DOHH2 (cell line): ENCODE results near the gene REC8.

Experiments used
- H3F3A ChIP-seq: fragments of 200-600 bp; sonication (generic), shearing (Covaris generic); 2 replicates; pipeline ENCODE4 v1.6.0; 2016; ENCODE audit warnings: antibody characterized with exemption, mild to moderate bottlenecking; ENCODE audit not compliant: control insufficient read depth, insufficient read depth
- H3K27ac ChIP-seq: fragments of 200-600 bp; sonication (generic); 2 replicates; pipeline ENCODE4 v1.5.1; 2014; ENCODE audit warnings: low read depth, mild to moderate bottlenecking, low read length, moderate library complexity
- H3K27me3 ChIP-seq: fragments of 200-600 bp; sonication (generic); 2 replicates; pipeline ENCODE4 v1.6.1; 2014; ENCODE audit warnings: mild to moderate bottlenecking, low read length, mixed read lengths; ENCODE audit not compliant: control insufficient read depth
- H3K36me3 ChIP-seq: fragments of 200-600 bp; sonication (generic); 2 replicates; pipeline ENCODE4 v1.6.1; 2014; ENCODE audit warnings: mild to moderate bottlenecking, low read length, moderate library complexity, mixed read lengths; ENCODE audit not compliant: control insufficient read depth
- H3K4me1 ChIP-seq: fragments of 200-600 bp; sonication (generic); 2 replicates; pipeline ENCODE4 v1.6.1; 2014; ENCODE audit warnings: mild to moderate bottlenecking, low read length, mixed read lengths; ENCODE audit not compliant: control insufficient read depth
- H3K4me2 ChIP-seq: fragments of 200-600 bp; sonication (generic); 2 replicates; pipeline ENCODE4 v1.6.0; 2014; ENCODE audit warnings: mild to moderate bottlenecking, low read length, moderate library complexity
- H3K4me3 ChIP-seq: fragments of 200-600 bp; sonication (generic); 2 replicates; pipeline ENCODE4 v1.5.1; 2014; ENCODE audit warnings: mild to moderate bottlenecking, low read length, mixed read lengths
- H3K79me2 ChIP-seq: fragments of 200-600 bp; sonication (generic); 2 replicates; pipeline ENCODE4 v1.6.1; 2014; ENCODE audit warnings: mild to moderate bottlenecking, low read length, mixed read lengths; ENCODE audit not compliant: control insufficient read depth
- H3K9me2 ChIP-seq: fragments of 200-600 bp; sonication (generic); replicated peaks from 2 replicates; pipeline ENCODE4 v1.6.1; 2014; ENCODE audit warnings: mild to moderate bottlenecking, low read length, mixed read lengths; ENCODE audit not compliant: control insufficient read depth
- H3K9me3 ChIP-seq: fragments of 200-600 bp; sonication (generic); 2 replicates; pipeline ENCODE4 v1.6.1; 2014; ENCODE audit warnings: antibody characterized with exemption, low read length, mixed read lengths; ENCODE audit not compliant: control insufficient read depth, insufficient read depth
- H4K20me1 ChIP-seq: fragments of 200-600 bp; sonication (generic); 2 replicates; pipeline ENCODE4 v1.6.0; 2014; ENCODE audit warnings: low read depth, mild to moderate bottlenecking, antibody characterized with exemption, low read length, moderate library complexity; ENCODE audit not compliant: control insufficient read depth, insufficient read depth
- EZH2phosphoT487 ChIP-seq: fragments of 200-600 bp; sonication (generic); IDR thresholded peaks from 2 replicates; pipeline ENCODE4 v1.6.1; 2017; ENCODE audit warnings: borderline replicate concordance, mild to moderate bottlenecking, antibody characterized with exemption, low read length, moderate library complexity, mixed read lengths
- TF ChIP-seq, protein P1 (sequence below): fragments of 200-600 bp; sonication (generic); IDR thresholded peaks from one replicate; pipeline ENCODE4 v1.5.1; 2014; ENCODE audit warnings: antibody characterized with exemption, mild to moderate bottlenecking, low read depth, low read length; ENCODE audit not compliant: poor library complexity, severe bottlenecking

REC8 gene

DNA sequence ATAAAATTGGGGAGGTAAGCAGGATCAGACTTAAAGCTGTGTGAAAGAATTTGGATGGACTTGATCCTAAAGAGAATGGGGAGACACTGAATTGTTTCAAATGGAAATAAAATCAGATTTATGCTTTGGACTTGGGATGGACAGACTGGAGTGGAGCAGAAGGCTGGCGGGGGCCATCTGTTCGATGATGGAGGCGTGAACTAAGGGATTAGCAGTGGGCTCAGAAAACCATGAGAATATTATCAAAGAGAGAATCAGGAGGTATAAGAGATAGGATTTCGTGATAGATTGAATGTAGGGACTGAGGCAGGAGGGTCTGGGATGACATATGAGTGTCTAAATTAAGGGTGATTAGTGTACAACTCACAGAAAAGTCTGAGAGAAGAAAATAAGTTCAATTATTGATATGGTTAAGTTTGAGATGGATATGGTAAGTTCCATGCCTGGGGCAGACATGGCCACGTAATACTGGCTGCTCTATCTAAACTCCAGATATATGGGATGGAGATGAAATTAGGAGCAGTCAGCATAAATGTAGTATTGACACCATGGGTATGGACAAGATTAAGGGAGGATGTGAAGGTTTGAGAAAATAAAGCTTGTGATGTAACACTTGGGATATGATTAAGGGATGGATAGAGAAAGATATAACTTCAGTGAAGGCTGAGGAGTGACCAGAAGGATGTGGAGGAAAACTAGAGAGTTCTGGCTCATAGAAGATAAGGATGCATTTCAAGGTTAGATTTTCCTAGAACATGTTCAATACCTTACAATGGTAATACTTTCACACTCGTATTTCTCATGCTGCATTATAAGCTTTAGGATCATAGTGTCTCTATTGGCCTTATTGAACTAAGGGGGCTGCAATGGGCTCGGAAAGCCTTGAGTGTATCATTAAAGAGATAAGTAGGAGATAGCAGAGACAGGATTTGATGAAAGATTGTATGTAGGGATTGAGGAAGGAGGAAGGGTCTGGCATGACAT lies 32.6 kb downstream of the REC8 start:
- no peaks in the 10 kb centered on the region for H3K27me3 ChIP-seq

GRCh38 chr14:24206260-24207103 lies 34.6 kb downstream of the REC8 start:
- no peaks in the 10 kb centered on the region for H3K4me1 ChIP-seq
- no peaks in the 10 kb centered on the region for H4K20me1 ChIP-seq
- H3K9me3 ChIP-seq: peaks cover 7% of the 10 kb centered on the region; the same call in 1 of the 2 replicates
- 0 out of 2 replicates have a peak, but pooled peaks cover 6% of the 10 kb centered on the region for H3F3A ChIP-seq
- H3K4me2 ChIP-seq: no peak overlapping the region
- H3K27ac ChIP-seq: no peak overlapping the region
- H3K4me3 ChIP-seq: no peak overlapping the region
- H3K36me3 ChIP-seq: peaks cover 85% of the 10 kb centered on the region
- no peaks in the 10 kb centered on the region for H3K9me2 ChIP-seq
- TF ChIP-seq EZH2phosphoT487: no peak
- TF ChIP-seq, protein P1, sequence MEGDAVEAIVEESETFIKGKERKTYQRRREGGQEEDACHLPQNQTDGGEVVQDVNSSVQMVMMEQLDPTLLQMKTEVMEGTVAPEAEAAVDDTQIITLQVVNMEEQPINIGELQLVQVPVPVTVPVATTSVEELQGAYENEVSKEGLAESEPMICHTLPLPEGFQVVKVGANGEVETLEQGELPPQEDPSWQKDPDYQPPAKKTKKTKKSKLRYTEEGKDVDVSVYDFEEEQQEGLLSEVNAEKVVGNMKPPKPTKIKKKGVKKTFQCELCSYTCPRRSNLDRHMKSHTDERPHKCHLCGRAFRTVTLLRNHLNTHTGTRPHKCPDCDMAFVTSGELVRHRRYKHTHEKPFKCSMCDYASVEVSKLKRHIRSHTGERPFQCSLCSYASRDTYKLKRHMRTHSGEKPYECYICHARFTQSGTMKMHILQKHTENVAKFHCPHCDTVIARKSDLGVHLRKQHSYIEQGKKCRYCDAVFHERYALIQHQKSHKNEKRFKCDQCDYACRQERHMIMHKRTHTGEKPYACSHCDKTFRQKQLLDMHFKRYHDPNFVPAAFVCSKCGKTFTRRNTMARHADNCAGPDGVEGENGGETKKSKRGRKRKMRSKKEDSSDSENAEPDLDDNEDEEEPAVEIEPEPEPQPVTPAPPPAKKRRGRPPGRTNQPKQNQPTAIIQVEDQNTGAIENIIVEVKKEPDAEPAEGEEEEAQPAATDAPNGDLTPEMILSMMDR: no peak
- H3K27me3 ChIP-seq: no peaks in the 10 kb centered on the region
- H3K79me2 ChIP-seq: peaks cover 11% of the 10 kb centered on the region

More for the DNA sequence above, 32.6 kb downstream of the REC8 start:
- Histone ChIP-seq H3K4me3 (no peak overlapping the region), H3F3A (0 out of 2 replicates have a peak, but pooled peaks cover 6% of the 10 kb centered on the region), H3K9me3 (peaks cover 8% of the 10 kb centered on the region; the same call in 1 of the 2 replicates), H3K4me1 (no peaks in the 10 kb centered on the region), H3K36me3 (peaks cover 75% of the 10 kb centered on the region), H3K79me2 (peaks cover 6% of the 10 kb centered on the region; the same call in 1 of the 2 replicates), H3K9me2 (no peaks in the 10 kb centered on the region), H4K20me1 (no peaks in the 10 kb centered on the region), H3K4me2 (no peak overlapping the region), H3K27ac (no peak overlapping the region)
- TF ChIP-seq EZH2phosphoT487: no peak
- TF ChIP-seq, protein P1: no peak

DNA sequence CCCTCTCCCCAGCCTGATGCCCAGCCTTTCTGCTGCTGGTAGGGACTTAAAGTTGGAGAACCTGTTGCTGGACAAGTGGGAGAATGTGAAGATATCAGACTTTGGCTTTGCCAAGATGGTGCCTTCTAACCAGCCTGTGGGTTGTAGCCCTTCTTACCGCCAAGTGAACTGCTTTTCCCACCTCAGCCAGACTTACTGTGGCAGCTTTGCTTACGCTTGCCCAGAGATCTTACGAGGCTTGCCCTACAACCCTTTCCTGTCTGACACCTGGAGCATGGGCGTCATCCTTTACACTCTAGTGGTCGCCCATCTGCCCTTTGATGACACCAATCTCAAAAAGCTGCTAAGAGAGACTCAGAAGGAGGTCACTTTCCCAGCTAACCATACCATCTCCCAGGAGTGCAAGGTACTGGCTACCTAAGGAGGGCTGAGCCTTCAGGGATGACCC lies 35.2 kb downstream of the REC8 start:
- no peak overlapping the region for H3K4me2 ChIP-seq
- H3K27ac ChIP-seq: no peak overlapping the region
- no peaks in the 10 kb centered on the region for H3K27me3 ChIP-seq
- TF ChIP-seq, protein P1: no peak
- no peak for TF ChIP-seq EZH2phosphoT487
- H3F3A ChIP-seq: 0 out of 2 replicates have a peak, but pooled peaks cover 6% of the 10 kb centered on the region
- no peak overlapping the region for H3K4me3 ChIP-seq
- H3K79me2 ChIP-seq: peaks cover 17% of the 10 kb centered on the region
- H3K36me3 ChIP-seq: peaks cover 84% of the 10 kb centered on the region
- H3K9me3 ChIP-seq: peaks cover 5% of the 10 kb centered on the region; the same call in 1 of the 2 replicates
- H3K9me2 ChIP-seq: no peaks in the 10 kb centered on the region
- peaks cover 6% of the 10 kb centered on the region for H3K4me1 ChIP-seq
- H4K20me1 ChIP-seq: no peaks in the 10 kb centered on the region
